Measurements from ENCODE around the gene SVOPL. TPM values are rescaled to one million over a fixed set of nuclear protein-coding genes. Genes with fewer than 3 reads are reported as not detected.
A peak's percentile ranks its signal among the peaks of the same experiment; 100 is the strongest.
"Not testable (repeated sequence)": the region's sequence is repeated elsewhere in the genome, so short reads cannot be mapped to it uniquely, and the experiment has no call there.

SVOPL gene
- total and polyA plus RNA-seq, 2 donors (not counting 1 experiment from before 2014, with no cell fraction given): not detected

DNA sequence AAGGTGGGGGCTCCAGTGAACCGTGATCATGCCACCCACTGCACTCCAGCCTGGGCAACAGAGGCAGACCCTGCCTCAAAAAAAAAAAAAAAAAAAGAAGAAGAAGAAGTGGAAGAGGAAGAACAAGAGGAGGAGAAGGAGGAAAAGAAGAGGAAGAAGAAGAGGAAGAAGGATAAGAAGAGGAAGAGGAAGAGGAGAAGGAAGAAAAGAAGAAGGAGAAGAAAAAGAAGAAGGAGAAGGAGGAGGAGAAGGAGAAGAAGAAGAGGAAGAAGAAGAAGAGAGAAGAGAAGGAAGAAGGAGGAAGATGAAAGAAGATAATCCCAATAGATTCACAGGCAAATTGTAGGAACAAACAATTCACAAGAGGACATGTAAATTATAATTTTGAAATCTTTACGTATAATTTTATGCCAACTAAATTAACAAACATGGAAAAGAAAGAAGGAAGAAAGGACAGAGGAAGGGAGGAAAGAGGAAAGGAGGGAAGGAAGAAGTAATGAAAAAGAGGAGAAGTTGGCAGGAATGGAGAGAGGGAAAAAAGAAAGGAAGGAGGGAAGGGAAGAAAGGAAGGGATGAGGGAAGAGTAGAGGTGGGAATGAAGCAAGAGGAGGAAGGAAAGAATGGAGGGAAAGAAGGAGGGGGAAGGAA is 3.5 kb downstream of the SVOPL start:
- Histone ChIP-seq H3K9ac (ENCODE audit: low read length) (no peak overlapping the region), H3K4me3 (ENCODE audit: control extremely low read depth in 1 of 5, extremely low read depth in 1 of 5, insufficient read depth in 1 of 5, low read depth in 2 of 5, low read length in 4 of 5) (no peak overlapping the region), H3K27ac (ENCODE audit: low read length in 2 of 2) (no peak overlapping the region), H2AFZ (ENCODE audit: insufficient read depth, low read depth, low read length, poor library complexity, severe bottlenecking) (no peak overlapping the region), H3K9me3 (ENCODE audit: control extremely low read depth in 1 of 3, control insufficient read depth in 2 of 3, insufficient read depth in 1 of 3, low read length in 2 of 3) (peaks cover 0 to 14% (median 0%) of the 10 kb centered on the region in 3 donors), H3K4me2 (replicated peaks; ENCODE audit: low read depth, low read length, poor library complexity, severe bottlenecking) (no peak overlapping the region), H3K27me3 (replicated peaks in 1 of 4; ENCODE audit: control extremely low read depth in 1 of 4, control insufficient read depth in 3 of 4, insufficient read depth in 4 of 4, low read length in 3 of 4) (no peaks in the 10 kb centered on the region), H4K20me1 (ENCODE audit: control insufficient read depth, insufficient read depth, low read length, poor library complexity, severe bottlenecking) (no peaks in the 10 kb centered on the region), H3K36me3 (replicated peaks in 1 of 2; ENCODE audit: control extremely low read depth in 1 of 2, control insufficient read depth in 1 of 2, extremely low read depth in 1 of 2, insufficient read depth in 2 of 2, low read length in 1 of 2) (no peaks in the 10 kb centered on the region), H3K4me1 (ENCODE audit: control insufficient read depth in 2 of 2, insufficient read depth in 2 of 2, low read length in 2 of 2) (no peaks in the 10 kb centered on the region), H3K79me2 (ENCODE audit: control insufficient read depth, insufficient read depth, low read length) (no peaks in the 10 kb centered on the region)
- TF ChIP-seq, protein P1, sequence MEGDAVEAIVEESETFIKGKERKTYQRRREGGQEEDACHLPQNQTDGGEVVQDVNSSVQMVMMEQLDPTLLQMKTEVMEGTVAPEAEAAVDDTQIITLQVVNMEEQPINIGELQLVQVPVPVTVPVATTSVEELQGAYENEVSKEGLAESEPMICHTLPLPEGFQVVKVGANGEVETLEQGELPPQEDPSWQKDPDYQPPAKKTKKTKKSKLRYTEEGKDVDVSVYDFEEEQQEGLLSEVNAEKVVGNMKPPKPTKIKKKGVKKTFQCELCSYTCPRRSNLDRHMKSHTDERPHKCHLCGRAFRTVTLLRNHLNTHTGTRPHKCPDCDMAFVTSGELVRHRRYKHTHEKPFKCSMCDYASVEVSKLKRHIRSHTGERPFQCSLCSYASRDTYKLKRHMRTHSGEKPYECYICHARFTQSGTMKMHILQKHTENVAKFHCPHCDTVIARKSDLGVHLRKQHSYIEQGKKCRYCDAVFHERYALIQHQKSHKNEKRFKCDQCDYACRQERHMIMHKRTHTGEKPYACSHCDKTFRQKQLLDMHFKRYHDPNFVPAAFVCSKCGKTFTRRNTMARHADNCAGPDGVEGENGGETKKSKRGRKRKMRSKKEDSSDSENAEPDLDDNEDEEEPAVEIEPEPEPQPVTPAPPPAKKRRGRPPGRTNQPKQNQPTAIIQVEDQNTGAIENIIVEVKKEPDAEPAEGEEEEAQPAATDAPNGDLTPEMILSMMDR (IDR thresholded peaks at IDR 0.05): peak; percentile 9
- TF ChIP-seq EZH2 (IDR thresholded peaks at IDR 0.05; ENCODE audit: borderline replicate concordance, insufficient read depth, low read depth, low read length, poor library complexity, severe bottlenecking): no peak
- H3K9me3 Mint-ChIP-seq (ENCODE audit: insufficient read depth): peaks cover 6% of the 10 kb centered on the region
- ChIA-PET POLR2A (no interaction called here), CTCF (no interaction called here)
- H3K4me3 Mint-ChIP-seq: no peak overlapping the region
- ATAC-seq (ENCODE audit: low read depth) (no peak), DNase-seq (no peak)
- H3K4me1 Mint-ChIP-seq: no peaks in the 10 kb centered on the region
- H3K27me3 Mint-ChIP-seq: no peaks in the 10 kb centered on the region
- no CpG with 5 or more reads among the region's 2 CpGs for WGBS (ENCODE audit: insufficient coverage)
- no peak overlapping the region for H3K27ac Mint-ChIP-seq
- intact Hi-C loops (cut with micrococcal nuclease): no loop called here

DNA sequence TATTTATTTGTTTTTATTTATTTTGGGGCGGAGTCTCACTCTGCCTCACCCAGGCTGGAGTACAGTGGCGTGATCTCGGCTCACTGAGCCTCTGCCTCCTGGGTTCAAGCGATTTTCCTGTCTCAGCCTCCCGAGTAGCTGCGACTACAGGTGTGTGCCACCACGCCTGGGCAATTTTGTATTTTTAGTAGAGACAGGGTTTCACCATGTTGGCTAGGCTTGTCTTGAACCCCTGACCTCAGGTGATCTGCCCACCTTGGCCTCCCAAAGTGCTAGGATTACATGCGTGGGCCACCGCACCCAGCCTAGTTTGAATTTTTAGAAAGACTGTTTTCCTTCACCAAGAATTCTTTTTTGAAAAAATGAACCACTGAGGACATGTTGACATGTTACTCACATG is 5.4 kb downstream of the SVOPL start:
- H3K79me2 ChIP-seq (ENCODE audit: control insufficient read depth, insufficient read depth, low read length); H3K27ac Mint-ChIP-seq; H3K4me3 ChIP-seq (ENCODE audit: control extremely low read depth in 1 of 5, extremely low read depth in 1 of 5, insufficient read depth in 1 of 5, low read depth in 2 of 5, low read length in 4 of 5); CTCF ChIA-PET; H3K36me3 ChIP-seq (replicated peaks in 1 of 2; ENCODE audit: control extremely low read depth in 1 of 2, control insufficient read depth in 1 of 2, extremely low read depth in 1 of 2, insufficient read depth in 2 of 2, low read length in 1 of 2); H3K27ac ChIP-seq (ENCODE audit: low read length in 2 of 2); H3K4me3 Mint-ChIP-seq; H3K27me3 Mint-ChIP-seq; H3K9ac ChIP-seq (ENCODE audit: low read length); H3K9me3 Mint-ChIP-seq (ENCODE audit: insufficient read depth); H3K4me2 ChIP-seq (replicated peaks; ENCODE audit: low read depth, low read length, poor library complexity, severe bottlenecking); ATAC-seq (ENCODE audit: low read depth); DNase-seq; H3K4me1 ChIP-seq (ENCODE audit: control insufficient read depth in 2 of 2, insufficient read depth in 2 of 2, low read length in 2 of 2); intact Hi-C loops (cut with micrococcal nuclease); H3K4me1 Mint-ChIP-seq; H4K20me1 ChIP-seq (ENCODE audit: control insufficient read depth, insufficient read depth, low read length, poor library complexity, severe bottlenecking); H2AFZ ChIP-seq (ENCODE audit: insufficient read depth, low read depth, low read length, poor library complexity, severe bottlenecking); POLR2A ChIA-PET; H3K27me3 ChIP-seq (replicated peaks in 1 of 4; ENCODE audit: control extremely low read depth in 1 of 4, control insufficient read depth in 3 of 4, insufficient read depth in 4 of 4, low read length in 3 of 4): not testable (repeated sequence)
- H3K9me3 ChIP-seq (ENCODE audit: control extremely low read depth in 1 of 3, control insufficient read depth in 2 of 3, insufficient read depth in 1 of 3, low read length in 2 of 3): peaks cover 0 to 14% (median 0%) of the 10 kb centered on the region in 3 donors
- 98% methylated on average over 8 of the region's 9 CpGs for WGBS (ENCODE audit: insufficient coverage)
